HepG2 (cell line): Measurements from ENCODE around the gene CARS2. TPM values are rescaled to one million over a fixed set of nuclear protein-coding genes. Genes with fewer than 3 reads are reported as not detected.

Experiments used
- CHCHD3 ChIP-seq: sonication (generic); formaldehyde crosslinking; IDR thresholded peaks from 2 replicates; pipeline ENCODE4 v1.8.0; 2022; ENCODE audit warnings: mild to moderate bottlenecking, missing genetic modification reagents, moderate library complexity
- FOXO1 ChIP-seq: sonication (generic); formaldehyde crosslinking; IDR thresholded peaks from 2 replicates; pipeline ENCODE4 v1.4.0; 2020; ENCODE audit warnings: missing genetic modification reagents
- NFRKB ChIP-seq: fragments of 450-650 bp; IDR thresholded peaks from 2 replicates; pipeline ENCODE4 v1.6.1; 2017
- POLR2AphosphoS5 ChIP-seq: IDR thresholded peaks from 2 replicates; pipeline ENCODE4 v1.6.1; 2012; ENCODE audit warnings: low read depth, low read length
- TMF1 ChIP-seq: sonication (generic); formaldehyde crosslinking; IDR thresholded peaks from 2 replicates; pipeline ENCODE4 v1.8.1; 2022; ENCODE audit warnings: low read depth, missing genetic modification reagents
- ZNF501 ChIP-seq: sonication (generic); formaldehyde crosslinking; IDR thresholded peaks from 2 replicates; pipeline ENCODE4 v1.5.1; 2020; ENCODE audit warnings: mild to moderate bottlenecking, moderate library complexity, missing genetic modification reagents
- ZNF570 ChIP-seq: sonication (generic); formaldehyde crosslinking; IDR thresholded peaks from 2 replicates; pipeline ENCODE4 v1.4.0; 2020; ENCODE audit warnings: mild to moderate bottlenecking, missing genetic modification reagents, borderline replicate concordance
- ZNF883 ChIP-seq: sonication (generic); formaldehyde crosslinking; IDR thresholded peaks from 2 replicates; pipeline ENCODE4 v1.5.1; 2020; ENCODE audit warnings: mild to moderate bottlenecking, missing genetic modification reagents; ENCODE audit errors: not compliant biosample characterization
- polyA plus RNA-seq, 8 experiments: library from polyadenylated mRNA; depleted of rRNA in 3 of 8; stranded (reverse) in 7 of 8; unstranded in 1 of 8; fragments of >200 nt; fragmentation: Illumina TruSeq in 4 of 8; extraction: Trizol in 4 of 8; gene quantifications; 2 replicates each; pipeline versions ENCODE4 v1.2.1 to v1.2.3, GENCODE V29; 2011 to 2016; ENCODE audit warnings: low read depth in 4 of 8, missing spikeins in 1 of 8, mixed read lengths in 1 of 8; ENCODE audit not compliant: insufficient read depth in 1 of 8
- total RNA-seq, 5 experiments: library from RNA; depleted of rRNA; stranded (reverse); fragments of >200 nt; fragmentation: Illumina TruSeq; extraction: Trizol; gene quantifications; 2 replicates each; pipeline ENCODE4 v1.2.3, GENCODE V29; 2016; ENCODE audit warnings: low read depth in 1 of 5
- TF ChIP-seq, protein P1 (sequence below): sonication (generic); formaldehyde crosslinking; IDR thresholded peaks from 2 replicates; pipeline ENCODE4 v1.4.0; 2020; ENCODE audit warnings: low read depth, missing genetic modification reagents
- TF ChIP-seq, protein P2 (sequence below): sonication (generic); formaldehyde crosslinking; IDR thresholded peaks from 2 replicates; pipeline ENCODE4 v1.8.1; 2023; ENCODE audit warnings: mild to moderate bottlenecking, moderate library complexity, missing genetic modification reagents
- TF ChIP-seq, protein P3 (sequence below): sonication (generic); formaldehyde crosslinking; IDR thresholded peaks from 2 replicates; pipeline ENCODE4 v1.8.1; 2023; ENCODE audit warnings: mild to moderate bottlenecking, missing genetic modification reagents
- TF ChIP-seq, protein P4 (sequence below): IDR thresholded peaks from 2 replicates; pipeline ENCODE4 v1.6.1; 2016; ENCODE audit warnings: control low read depth
- TF ChIP-seq, protein P5 (sequence below): sonication (generic); formaldehyde crosslinking; conservative IDR thresholded peaks from 2 replicates; pipeline ENCODE4 v1.4.0; 2020; ENCODE audit warnings: missing genetic modification reagents

Gene CARS2
- total and polyA plus RNA-seq, 2 of the 13 experiments (the other 11 are each of a cell fraction or from before 2014, with no cell fraction given), result 41.1 to 59.3 TPM

DNA sequence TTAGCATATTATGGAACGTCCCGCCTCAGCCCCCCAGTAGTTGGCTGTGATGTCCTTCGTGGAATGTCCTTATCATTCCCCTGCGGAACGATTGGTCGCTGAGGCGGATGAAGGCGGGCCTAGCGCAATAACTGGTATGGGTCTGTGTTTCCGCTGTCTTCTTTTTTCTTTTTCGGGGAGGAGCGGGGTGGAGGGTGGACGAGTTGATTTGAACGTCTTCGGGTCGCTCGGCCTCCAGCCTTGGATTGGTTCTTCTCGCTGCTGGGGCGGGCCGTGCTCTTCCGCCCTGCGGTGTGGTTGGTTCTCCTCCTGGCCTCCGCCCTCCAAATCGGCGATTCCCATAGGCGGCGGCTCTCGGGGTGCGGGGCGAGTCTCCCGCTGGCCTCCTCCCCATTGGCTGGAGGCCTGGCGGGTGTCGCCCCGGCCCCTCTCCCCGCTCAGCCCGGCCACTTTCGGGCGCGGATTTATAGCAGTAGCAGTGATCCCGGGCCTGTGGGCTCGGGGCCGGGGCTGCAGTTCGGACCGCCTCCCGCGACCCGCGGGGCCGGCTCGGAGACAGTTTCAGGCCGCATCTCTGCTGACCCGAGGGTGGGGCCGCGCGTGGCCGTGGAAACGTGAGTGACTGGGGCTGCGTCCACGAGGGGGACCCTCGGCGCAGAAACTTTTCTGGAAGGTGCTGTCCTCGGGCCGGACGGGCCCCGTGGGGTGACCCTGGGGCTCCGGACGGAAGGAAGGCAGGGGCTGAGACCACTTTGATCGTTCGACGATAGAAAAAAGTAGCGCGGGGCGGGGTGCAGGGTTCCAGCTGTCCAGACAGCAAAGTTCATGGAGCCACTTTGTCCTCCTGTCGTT lies 9.7 kb upstream of the CARS2 start (continued):
- TF ChIP-seq, protein P1, sequence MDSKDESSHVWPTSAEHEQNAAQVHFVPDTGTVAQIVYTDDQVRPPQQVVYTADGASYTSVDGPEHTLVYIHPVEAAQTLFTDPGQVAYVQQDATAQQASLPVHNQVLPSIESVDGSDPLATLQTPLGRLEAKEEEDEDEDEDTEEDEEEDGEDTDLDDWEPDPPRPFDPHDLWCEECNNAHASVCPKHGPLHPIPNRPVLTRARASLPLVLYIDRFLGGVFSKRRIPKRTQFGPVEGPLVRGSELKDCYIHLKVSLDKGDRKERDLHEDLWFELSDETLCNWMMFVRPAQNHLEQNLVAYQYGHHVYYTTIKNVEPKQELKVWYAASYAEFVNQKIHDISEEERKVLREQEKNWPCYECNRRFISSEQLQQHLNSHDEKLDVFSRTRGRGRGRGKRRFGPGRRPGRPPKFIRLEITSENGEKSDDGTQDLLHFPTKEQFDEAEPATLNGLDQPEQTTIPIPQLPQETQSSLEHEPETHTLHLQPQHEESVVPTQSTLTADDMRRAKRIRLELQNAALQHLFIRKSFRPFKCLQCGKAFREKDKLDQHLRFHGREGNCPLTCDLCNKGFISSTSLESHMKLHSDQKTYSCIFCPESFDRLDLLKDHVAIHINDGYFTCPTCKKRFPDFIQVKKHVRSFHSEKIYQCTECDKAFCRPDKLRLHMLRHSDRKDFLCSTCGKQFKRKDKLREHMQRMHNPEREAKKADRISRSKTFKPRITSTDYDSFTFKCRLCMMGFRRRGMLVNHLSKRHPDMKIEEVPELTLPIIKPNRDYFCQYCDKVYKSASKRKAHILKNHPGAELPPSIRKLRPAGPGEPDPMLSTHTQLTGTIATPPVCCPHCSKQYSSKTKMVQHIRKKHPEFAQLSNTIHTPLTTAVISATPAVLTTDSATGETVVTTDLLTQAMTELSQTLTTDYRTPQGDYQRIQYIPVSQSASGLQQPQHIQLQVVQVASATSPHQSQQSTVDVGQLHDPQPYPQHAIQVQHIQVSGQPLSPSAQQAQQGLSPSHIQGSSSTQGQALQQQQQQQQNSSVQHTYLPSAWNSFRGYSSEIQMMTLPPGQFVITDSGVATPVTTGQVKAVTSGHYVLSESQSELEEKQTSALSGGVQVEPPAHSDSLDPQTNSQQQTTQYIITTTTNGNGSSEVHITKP (CRISPR knock-in tag), result no peak; the same call in 1 of the 2 replicates
- TF ChIP-seq ZNF883 (CRISPR knock-in tag) (peak; percentile 30), FOXO1 (CRISPR knock-in tag) (no peak), POLR2AphosphoS5 (peak; percentile 50; the same call in 1 of the 2 replicates), NFRKB (no peak), ZNF501 (CRISPR knock-in tag) (peak; percentile 71; the same call in 1 of the 2 replicates), TMF1 (CRISPR knock-in tag) (no peak), CHCHD3 (CRISPR knock-in tag) (no peak), ZNF570 (CRISPR knock-in tag) (no peak)
- TF ChIP-seq, protein P2, sequence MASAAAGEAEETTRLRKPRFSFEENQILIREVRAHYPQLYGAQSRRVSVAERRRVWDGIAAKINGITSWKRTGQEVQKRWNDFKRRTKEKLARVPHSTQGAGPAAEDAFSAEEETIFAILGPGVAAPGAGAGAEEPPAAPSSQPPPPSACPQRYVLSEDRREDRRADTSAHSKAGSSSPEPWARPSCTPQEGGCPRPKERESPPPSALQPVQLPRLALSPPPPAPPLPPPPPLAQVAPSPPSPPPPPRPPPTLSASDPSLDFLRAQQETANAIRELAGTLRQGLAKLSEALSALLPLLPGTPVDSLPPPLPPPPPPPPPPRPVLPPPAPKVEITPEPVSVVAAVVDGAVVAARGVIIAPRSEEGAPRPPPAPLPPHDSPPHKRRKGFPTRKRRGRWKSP, result peak; percentile 38; the same call in 1 of the 2 replicates
- TF ChIP-seq, protein P3, sequence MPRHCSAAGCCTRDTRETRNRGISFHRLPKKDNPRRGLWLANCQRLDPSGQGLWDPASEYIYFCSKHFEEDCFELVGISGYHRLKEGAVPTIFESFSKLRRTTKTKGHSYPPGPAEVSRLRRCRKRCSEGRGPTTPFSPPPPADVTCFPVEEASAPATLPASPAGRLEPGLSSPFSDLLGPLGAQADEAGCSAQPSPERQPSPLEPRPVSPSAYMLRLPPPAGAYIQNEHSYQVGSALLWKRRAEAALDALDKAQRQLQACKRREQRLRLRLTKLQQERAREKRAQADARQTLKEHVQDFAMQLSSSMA (CRISPR knock-in tag), result no peak; the same call in 1 of the 2 replicates
- TF ChIP-seq, protein P4, sequence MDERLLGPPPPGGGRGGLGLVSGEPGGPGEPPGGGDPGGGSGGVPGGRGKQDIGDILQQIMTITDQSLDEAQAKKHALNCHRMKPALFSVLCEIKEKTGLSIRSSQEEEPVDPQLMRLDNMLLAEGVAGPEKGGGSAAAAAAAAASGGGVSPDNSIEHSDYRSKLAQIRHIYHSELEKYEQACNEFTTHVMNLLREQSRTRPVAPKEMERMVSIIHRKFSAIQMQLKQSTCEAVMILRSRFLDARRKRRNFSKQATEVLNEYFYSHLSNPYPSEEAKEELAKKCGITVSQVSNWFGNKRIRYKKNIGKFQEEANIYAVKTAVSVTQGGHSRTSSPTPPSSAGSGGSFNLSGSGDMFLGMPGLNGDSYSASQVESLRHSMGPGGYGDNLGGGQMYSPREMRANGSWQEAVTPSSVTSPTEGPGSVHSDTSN (CRISPR knock-in tag), result peak; percentile 54; the same call in 1 of the 2 replicates
- TF ChIP-seq, protein P5, sequence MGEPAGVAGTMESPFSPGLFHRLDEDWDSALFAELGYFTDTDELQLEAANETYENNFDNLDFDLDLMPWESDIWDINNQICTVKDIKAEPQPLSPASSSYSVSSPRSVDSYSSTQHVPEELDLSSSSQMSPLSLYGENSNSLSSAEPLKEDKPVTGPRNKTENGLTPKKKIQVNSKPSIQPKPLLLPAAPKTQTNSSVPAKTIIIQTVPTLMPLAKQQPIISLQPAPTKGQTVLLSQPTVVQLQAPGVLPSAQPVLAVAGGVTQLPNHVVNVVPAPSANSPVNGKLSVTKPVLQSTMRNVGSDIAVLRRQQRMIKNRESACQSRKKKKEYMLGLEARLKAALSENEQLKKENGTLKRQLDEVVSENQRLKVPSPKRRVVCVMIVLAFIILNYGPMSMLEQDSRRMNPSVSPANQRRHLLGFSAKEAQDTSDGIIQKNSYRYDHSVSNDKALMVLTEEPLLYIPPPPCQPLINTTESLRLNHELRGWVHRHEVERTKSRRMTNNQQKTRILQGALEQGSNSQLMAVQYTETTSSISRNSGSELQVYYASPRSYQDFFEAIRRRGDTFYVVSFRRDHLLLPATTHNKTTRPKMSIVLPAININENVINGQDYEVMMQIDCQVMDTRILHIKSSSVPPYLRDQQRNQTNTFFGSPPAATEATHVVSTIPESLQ, result no peak
